HEK293 (cell line): Measurements from ENCODE around the gene XBP1.
A peak's percentile ranks its signal among the peaks of the same experiment; 100 is the strongest.

Experiments
- CTCF ChIA-PET: fragments of 350-600 bp; formaldehyde crosslinking; extraction: SDS; loops from one replicate; lab custom pipeline; 2021; ENCODE audit warnings: antibody characterized with exemption; lab: Yijun Ruan, JAX
- POLR2A ChIA-PET: fragments of 300-600 bp; formaldehyde crosslinking; extraction: SDS; loops from one replicate; lab custom pipeline; 2020; ENCODE audit warnings: antibody characterized with exemption, inconsistent platforms; lab: Yijun Ruan, JAX
- H3K27ac ChIP-seq: fragments of 200-500 bp; sonication (Bioruptor generic); 2 replicates; pipeline ENCODE4 v1.5.1; 2014; ENCODE audit warnings: low read depth, low read length, control low read depth, inconsistent platforms; ENCODE audit errors: extremely low read depth
- H3K36me3 ChIP-seq, 2 experiments: fragments of 200-500 bp in 1 of 2; sonication (Bioruptor generic) in 1 of 2; 1 replicate in 1 of 2; 2 replicates in 1 of 2; pipeline ENCODE4 v1.5.1; 2014 to 2017; ENCODE audit warnings: inconsistent platforms in 2 of 2, low read length in 2 of 2; ENCODE audit not compliant: control insufficient read depth in 2 of 2, insufficient read depth in 1 of 2
- H3K4me1 ChIP-seq: fragments of 200-500 bp; sonication (Bioruptor generic); 2 replicates; pipeline ENCODE4 v1.5.1; 2014; ENCODE audit warnings: mild to moderate bottlenecking, low read length, inconsistent platforms; ENCODE audit not compliant: control insufficient read depth, insufficient read depth
- H3K4me3 ChIP-seq: 2 replicates; pipeline ENCODE4 v1.5.1; 2011; ENCODE audit warnings: low read depth, mild to moderate bottlenecking, control low read depth, low read length, moderate library complexity
- H3K9me3 ChIP-seq: fragments of 200-500 bp; sonication (Bioruptor generic); 2 replicates; pipeline ENCODE4 v1.5.1; 2014; ENCODE audit warnings: low read depth, low read length, inconsistent platforms; ENCODE audit not compliant: control insufficient read depth, insufficient read depth
- HOXC10 ChIP-seq: sonication (generic); formaldehyde crosslinking; IDR thresholded peaks from 2 replicates; pipeline ENCODE4 v1.8.1; 2023; ENCODE audit warnings: mild to moderate bottlenecking, missing genetic modification reagents
- IKZF3 ChIP-seq: fragments of 450-650 bp; IDR thresholded peaks from 2 replicates; pipeline ENCODE4 v1.5.0; 2018; ENCODE audit warnings: missing biosample characterization, mild to moderate bottlenecking, missing genetic modification characterization, moderate library complexity
- KLF1 ChIP-seq: fragments of 450-650 bp; formaldehyde crosslinking; IDR thresholded peaks from 2 replicates; pipeline ENCODE4 v1.5.1; 2016; ENCODE audit warnings: missing biosample characterization, missing genetic modification characterization
- OVOL3 ChIP-seq: fragments of 450-650 bp; formaldehyde crosslinking; IDR thresholded peaks from 2 replicates; pipeline ENCODE4 v1.5.1; 2016; ENCODE audit warnings: missing biosample characterization, missing genetic modification characterization
- PRDM2 ChIP-seq: fragments of 450-650 bp; formaldehyde crosslinking; IDR thresholded peaks from 2 replicates; pipeline ENCODE4 v1.5.1; 2016; ENCODE audit warnings: missing biosample characterization, missing genetic modification characterization, borderline replicate concordance
- PRDM4 ChIP-seq: fragments of 450-650 bp; formaldehyde crosslinking; IDR thresholded peaks from 2 replicates; pipeline ENCODE4 v1.5.1; 2017; ENCODE audit warnings: missing biosample characterization, missing genetic modification characterization
- SETDB1 ChIP-seq: IDR thresholded peaks from one replicate; pipeline ENCODE4 v1.6.1; 2017; ENCODE audit warnings: mild to moderate bottlenecking, low read length, moderate library complexity, mixed read lengths; ENCODE audit not compliant: insufficient read length
- SP3 ChIP-seq: fragments of 450-650 bp; formaldehyde crosslinking; IDR thresholded peaks from 2 replicates; pipeline ENCODE4 v1.5.1; 2016; ENCODE audit warnings: missing biosample characterization, missing genetic modification characterization
- ZBTB11 ChIP-seq: fragments of 450-650 bp; formaldehyde crosslinking; conservative IDR thresholded peaks from 2 replicates; pipeline ENCODE4 v1.5.1; 2016; ENCODE audit warnings: low read depth, missing biosample characterization, missing genetic modification characterization
- ZFP3 ChIP-seq: fragments of 450-650 bp; formaldehyde crosslinking; IDR thresholded peaks from 2 replicates; pipeline ENCODE4 v1.5.1; 2016; ENCODE audit warnings: low read depth, missing biosample characterization, missing genetic modification characterization
- ZFP41 ChIP-seq: fragments of 450-650 bp; formaldehyde crosslinking; IDR thresholded peaks from 2 replicates; pipeline ENCODE4 v1.5.1; 2016; ENCODE audit warnings: missing biosample characterization, missing genetic modification characterization, borderline replicate concordance
- ZIC2 ChIP-seq: fragments of 450-650 bp; formaldehyde crosslinking; IDR thresholded peaks from 2 replicates; pipeline ENCODE4 v1.5.1; 2016; ENCODE audit warnings: missing biosample characterization, missing genetic modification characterization
- ZNF138 ChIP-seq: fragments of 450-650 bp; formaldehyde crosslinking; IDR thresholded peaks from 2 replicates; pipeline ENCODE4 v1.5.1; 2016; ENCODE audit warnings: missing biosample characterization, missing genetic modification characterization, borderline replicate concordance
- ZNF148 ChIP-seq: fragments of 450-650 bp; formaldehyde crosslinking; IDR thresholded peaks from 2 replicates; pipeline ENCODE4 v1.5.0; 2017; ENCODE audit warnings: missing biosample characterization, missing genetic modification characterization, borderline replicate concordance
- ZNF324 ChIP-seq: fragments of 450-650 bp; formaldehyde crosslinking; IDR thresholded peaks from 2 replicates; pipeline ENCODE4 v1.5.1; 2016; ENCODE audit warnings: missing biosample characterization, missing genetic modification characterization
- ZNF596 ChIP-seq: fragments of 450-650 bp; IDR thresholded peaks from 2 replicates; pipeline ENCODE4 v1.5.0; 2018; ENCODE audit warnings: missing biosample characterization, mild to moderate bottlenecking, missing genetic modification characterization, moderate library complexity
- ZNF645 ChIP-seq: fragments of 450-650 bp; formaldehyde crosslinking; IDR thresholded peaks from 2 replicates; pipeline ENCODE4; 2016; ENCODE audit warnings: missing biosample characterization, missing genetic modification characterization
- ZNF76 ChIP-seq: fragments of 450-650 bp; formaldehyde crosslinking; IDR thresholded peaks from 2 replicates; pipeline ENCODE4; 2016; ENCODE audit warnings: low read depth, missing biosample characterization, missing genetic modification characterization, borderline replicate concordance

Gene XBP1

GRCh38 chr22:28772633-28773460 is 27.5 kb downstream of the XBP1 start, which contains the start of gene CCDC117 (continued):
- TF ChIP-seq PRDM4 (tag by site-specific recombination) = no peak
- TF ChIP-seq ZFP3 (tag by site-specific recombination) = no peak
- peak; percentile 99 for TF ChIP-seq ZNF76 (tag by site-specific recombination)
- no peak for TF ChIP-seq KLF1 (tag by site-specific recombination)
- peak; percentile 48; the same call in 1 of the 2 replicates for TF ChIP-seq ZNF596 (tag by site-specific recombination)
- no peak for TF ChIP-seq ZNF138 (tag by site-specific recombination)
- TF ChIP-seq SP3 (tag by site-specific recombination) = peak; percentile 50
- TF ChIP-seq ZBTB11 (tag by site-specific recombination) = 0 out of 2 replicates have a peak, but pooled peaks have one; percentile 17
- TF ChIP-seq HOXC10 (CRISPR knock-in tag) = no peak

GRCh38 chr22:28771195-28771791 is 29.1 kb downstream of the XBP1 start:
- Histone ChIP-seq H3K27ac (no peak overlapping the region), H3K4me3 (no peak overlapping the region), H3K9me3 (no peaks in the 10 kb centered on the region), H3K36me3 (peaks cover 21% of the 10 kb centered on the region in 2 experiments), H3K4me1 (no peaks in the 10 kb centered on the region)
- POLR2A ChIA-PET = interaction anchor here (2.6 kb wide), 1 partner anchor 10 kb away, joined by 10 read pairs; no protein-coding TSS in a partner anchor
- CTCF ChIA-PET = interaction anchor here (0.7 kb wide), 1 partner anchor 356 kb away, joined by 3 read pairs; no protein-coding TSS in a partner anchor
- no peak for TF ChIP-seq IKZF3 (tag by site-specific recombination)
- no peak for TF ChIP-seq ZIC2 (tag by site-specific recombination)
- TF ChIP-seq ZNF148 (tag by site-specific recombination) = no peak
- TF ChIP-seq PRDM2 (tag by site-specific recombination) = no peak
- TF ChIP-seq SETDB1 = no peak
- TF ChIP-seq ZFP41 (tag by site-specific recombination) = no peak
- no peak for TF ChIP-seq OVOL3
- TF ChIP-seq ZNF645 (tag by site-specific recombination) = no peak
- TF ChIP-seq ZNF324 = no peak
